ENCODE data around the gene HERC6.
"Not testable (repeated sequence)": the region's sequence is repeated elsewhere in the genome, so short reads cannot be mapped to it uniquely, and the experiment has no call there.

The HERC6 gene

DNA sequence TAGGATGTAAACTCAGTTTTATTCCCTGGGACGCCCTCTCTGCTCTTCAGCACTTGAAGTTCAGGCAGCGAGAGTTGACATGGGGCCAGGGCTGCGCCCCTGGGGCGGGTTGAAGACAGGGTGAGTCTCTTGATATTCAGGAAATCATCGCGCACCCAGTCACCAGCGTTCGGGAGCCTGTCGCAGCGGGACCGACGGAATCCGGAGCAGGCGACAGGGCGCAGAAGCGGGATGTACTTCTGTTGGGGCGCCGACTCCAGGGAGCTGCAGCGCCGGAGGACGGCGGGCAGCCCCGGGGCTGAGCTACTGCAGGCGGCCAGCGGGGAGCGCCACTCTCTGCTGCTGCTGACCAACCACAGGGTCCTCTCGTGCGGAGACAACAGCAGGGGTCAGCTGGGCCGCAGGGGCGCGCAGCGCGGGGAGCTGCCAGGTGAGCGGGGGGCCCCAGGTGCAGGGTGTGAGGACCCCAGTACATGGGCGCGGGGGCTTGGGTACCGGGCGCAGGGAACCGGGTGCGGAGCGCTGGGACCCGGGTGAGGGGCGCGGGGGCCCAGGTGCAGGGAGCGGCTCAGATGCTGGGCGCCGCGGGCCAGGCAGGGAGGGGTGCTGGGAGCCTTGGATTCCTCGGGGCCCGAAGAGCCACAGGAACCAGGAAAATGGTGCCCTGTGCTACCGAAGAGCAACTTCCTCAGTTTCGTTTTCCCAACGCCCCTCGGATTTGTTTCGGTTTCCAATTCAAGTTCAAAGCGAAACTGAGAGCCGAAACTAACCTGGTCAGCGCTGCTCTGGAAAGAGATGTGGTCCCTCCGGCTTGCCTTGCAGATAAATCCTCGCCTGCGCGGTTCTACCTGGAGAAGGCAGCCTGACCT is at the start of gene HERC6:
Gene HERC6, plus strand, starts transcription at position 162 of the 869 bp plus-strand sequence. Its CDS starts 70 bp downstream, at position 232.
- DNase-seq: peak in 55 of 56 donors; percentile 11 to 76 (median 59)

GRCh38 chr4:88333741-88334405 is 44.8 kb upstream of the HERC6 start:
- DNase-seq: no peak

DNA sequence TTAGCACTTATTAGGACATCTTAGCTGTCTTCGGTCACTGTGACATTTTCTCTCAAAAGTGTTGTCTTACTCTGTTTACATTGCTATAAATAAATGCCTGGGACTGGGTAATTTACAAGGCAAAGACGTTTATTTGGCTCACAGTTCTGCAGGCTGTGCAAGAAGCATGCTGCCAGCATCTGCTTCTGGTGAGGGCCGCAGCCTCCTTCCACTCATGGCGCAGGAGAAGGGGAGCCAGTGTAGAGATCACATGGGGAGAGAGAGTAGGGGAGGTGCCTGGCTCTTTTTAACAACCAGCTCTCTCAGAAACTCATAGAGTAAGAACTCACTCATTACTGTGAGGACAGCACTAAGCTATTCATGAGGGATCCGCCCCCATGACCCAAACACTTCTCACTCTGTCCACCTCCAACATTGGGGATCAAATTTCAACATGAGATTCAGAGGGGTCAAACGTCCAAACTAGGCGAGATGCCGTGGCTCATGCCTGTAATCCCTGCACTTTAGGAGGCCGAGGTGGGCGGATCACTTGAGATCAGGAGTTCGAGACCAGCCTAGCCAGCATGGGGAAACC is 43.5 kb upstream of the HERC6 start:
- no peak for DNase-seq

DNA sequence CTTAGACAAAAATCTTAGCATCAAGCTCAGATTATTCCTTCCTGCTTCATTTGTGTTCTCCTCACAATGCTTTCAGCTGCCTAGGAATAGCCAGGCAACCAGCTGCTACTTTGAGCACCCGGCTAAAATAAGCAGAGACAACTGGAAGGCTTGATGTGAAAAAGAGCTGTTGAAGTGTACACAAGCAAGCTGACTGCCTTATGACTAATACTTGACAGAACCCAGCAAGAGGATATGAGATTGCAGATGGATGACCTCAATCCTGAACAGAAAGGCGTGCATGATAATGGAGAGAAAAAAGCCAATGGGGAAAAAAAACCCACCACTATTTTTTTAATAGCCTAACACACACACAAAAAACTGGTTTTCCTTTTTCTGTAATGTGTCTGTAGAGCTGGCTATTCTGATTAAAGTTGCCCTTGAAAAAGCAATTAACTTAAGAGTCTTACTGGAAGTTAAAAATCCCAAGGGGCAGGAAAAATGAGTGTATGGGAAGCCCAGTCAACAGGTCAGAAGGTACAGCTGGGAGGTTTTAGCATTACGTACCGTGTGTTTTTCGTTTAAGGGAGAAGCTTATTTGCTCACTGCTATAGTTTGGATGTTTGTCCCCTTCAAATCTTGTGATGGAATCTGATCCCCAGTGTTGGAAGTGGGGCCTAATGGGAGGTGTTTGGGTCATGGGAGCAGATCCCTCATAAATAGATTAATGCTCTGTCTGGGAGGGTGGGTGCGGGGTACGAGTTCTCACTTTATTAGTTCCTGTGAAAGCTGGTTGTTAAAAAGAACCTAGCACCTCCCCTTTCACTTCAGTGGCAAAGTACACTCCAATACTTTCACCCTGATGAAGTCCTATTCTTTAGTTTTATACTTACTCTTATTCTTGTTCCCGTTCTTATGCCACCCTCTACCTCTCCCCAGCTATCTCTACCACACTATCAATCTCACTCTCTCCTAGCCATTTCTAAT is 37.1 kb upstream of the HERC6 start:
- DNase-seq: peak in 1 of 56 donors; percentile 0

DNA sequence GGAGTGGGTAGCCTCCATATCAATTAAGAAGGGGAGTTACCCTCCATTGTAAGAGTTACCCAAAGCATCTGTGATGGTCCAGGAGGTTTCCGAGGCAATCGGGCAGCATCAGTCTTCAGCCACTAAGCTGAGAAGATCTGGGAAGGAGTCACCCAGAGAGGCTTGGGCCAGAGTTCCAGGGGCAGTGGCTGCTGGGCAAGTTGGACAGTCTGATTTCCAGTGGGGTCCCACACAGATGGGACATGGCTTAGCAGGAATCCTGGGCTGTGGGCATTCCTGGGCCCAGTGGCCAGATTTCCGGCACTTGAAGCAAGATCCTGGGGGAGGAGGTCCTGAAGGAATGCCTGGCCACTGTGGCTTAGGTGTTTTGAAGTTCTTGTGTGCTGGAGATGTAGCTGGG is 31.8 kb upstream of the HERC6 start:
- not testable (repeated sequence) for DNase-seq

DNA sequence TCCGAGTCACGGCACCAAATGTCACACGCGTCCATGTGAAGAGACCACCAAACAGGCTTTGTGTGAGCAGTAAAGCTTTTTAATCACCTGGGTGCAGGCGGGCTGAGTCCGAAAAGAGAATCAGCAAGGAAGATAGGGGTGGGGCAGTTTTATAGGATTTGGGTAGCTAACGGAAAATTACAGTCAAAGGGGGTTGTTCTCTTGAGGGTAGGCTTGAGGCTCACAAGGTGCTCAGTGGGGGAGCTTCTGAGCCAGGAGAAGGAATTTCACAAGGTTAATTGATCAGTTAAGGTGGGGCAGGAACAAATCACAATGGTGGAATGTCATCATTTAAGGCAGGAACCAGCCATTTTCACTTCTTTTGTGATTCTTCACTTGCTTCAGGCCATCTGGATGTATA is 29.9 kb upstream of the HERC6 start:
- DNase-seq: not testable (repeated sequence)

DNA sequence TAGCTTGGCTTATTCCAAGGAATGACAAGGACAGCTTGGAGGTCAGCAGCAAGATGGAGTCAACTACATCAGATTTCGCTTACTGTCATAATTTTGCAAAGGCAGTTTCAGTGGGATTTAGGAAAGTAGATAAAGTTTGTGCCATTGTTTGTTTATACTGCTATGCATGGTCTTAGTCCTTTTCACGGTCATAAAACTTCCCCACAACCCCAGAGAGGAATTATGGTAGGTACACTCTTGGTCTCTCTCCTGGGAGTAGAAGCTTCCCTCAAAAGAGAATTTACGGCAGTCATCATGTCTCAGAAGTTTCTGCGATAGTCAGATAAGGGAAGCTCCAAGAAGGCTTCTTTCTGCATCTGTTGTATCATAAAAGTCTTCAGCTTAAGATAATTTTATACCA is 27.9 kb upstream of the HERC6 start:
- no peak for DNase-seq

DNA sequence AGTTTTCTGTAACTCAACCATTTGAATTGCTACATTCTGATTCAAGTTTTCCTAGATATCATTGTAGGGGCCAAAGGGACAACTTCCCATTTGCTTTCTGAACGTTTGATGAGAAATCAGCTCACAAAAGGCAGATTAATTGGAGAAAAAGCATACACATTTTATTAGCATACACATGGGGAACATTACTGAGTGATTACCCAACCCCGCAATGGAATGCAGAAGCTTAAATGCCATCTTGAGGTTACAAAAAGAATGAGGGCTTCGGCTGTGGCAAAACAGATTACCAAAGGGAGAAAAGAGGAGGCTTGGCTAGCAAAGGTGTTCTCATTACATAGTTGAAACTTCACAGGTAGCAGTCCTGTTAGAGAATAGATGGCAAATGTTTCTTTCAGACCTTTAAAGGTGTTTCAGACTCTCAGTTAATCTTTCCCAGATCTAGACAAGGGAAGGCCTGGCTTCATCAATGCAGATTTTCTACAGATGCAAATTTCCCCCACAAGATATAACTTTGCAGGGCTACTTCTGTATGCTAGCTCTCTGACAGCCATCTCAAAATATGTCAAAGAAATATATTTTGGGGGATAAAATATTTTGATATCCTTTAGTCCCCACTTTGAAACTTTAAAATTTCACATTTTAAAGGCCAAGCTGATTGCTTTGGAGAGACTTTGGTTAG is 26.5 kb upstream of the HERC6 start:
- DNase-seq: no peak

DNA sequence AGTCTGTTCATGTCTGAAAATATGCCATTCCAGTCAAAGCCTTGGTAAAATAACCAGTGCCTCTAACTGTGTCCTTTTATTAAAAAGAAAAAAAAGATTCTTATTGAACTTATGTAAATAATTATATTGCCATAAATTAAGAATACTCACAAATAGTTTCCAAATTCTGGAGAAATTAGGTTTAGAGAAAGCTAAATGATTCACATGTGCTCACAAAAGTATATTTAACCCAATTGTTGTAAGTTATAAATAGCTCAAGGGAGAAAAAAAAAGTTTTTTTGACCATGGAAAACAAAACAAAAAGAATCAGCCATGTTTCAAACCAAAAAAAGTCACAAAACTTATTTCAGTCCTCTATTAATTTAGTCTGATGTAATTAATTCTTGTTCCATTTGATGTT is 25.3 kb upstream of the HERC6 start:
- DNase-seq: no peak

DNA sequence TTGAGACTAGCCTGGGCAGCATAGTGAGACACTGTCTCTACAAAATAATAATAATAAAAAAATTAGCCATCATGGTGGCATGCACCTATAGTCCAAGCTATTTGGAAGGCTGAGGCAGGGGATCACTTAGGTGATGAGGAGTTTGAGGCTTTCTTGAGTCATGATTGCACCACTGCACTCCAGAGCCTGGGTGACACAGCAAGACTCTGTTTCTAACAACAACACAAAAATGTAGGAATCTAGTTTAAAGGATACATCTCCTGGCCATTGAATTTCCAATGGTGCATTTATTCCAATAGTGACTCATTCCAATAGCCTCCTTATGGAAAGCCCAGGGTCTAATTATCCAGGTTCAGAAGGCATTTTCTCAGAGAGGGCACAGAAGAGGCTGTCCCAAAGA is 21.9 kb upstream of the HERC6 start:
- no peak for DNase-seq

DNA sequence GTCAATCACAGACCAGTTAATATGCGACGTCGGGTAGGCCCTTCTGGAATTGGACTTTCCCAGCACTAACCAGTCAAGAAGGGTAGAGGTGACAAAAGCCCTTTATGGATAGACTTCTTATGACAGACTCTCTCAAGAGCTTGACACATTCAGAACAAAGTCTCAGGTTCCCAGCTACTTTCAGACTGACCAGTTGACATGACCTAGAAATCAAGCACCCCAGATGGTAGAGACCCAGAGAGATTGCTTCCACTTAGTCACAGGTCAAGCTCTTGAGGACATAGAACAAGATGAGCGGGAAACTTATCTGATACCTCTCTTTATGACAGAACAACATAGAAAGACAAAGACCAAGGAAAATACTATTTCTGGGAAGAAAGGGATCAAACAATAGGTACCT is 21.4 kb upstream of the HERC6 start:
- no peak for DNase-seq

GRCh38 chr4:88359558-88359957 is 19.1 kb upstream of the HERC6 start:
- no peak for DNase-seq

DNA sequence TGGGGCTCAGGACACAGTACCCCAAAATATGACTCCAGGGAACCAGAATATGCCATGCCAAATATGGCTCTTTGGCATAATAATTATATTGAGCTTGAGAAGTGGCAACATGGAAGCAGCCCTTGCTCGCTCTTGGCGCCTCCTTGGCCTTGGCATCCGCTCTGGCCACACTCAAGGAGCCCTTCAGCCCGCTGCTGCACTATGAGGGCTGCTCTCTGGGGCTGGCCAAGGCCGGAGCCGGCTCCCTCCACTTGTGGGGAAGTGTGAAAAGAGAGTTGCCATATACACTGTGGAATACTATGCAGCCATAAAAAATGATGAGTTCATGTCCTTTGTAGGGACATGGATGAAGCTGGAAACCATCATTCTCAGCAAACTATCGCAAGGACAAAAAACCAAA is 18.4 kb upstream of the HERC6 start:
- DNase-seq: no peak

DNA sequence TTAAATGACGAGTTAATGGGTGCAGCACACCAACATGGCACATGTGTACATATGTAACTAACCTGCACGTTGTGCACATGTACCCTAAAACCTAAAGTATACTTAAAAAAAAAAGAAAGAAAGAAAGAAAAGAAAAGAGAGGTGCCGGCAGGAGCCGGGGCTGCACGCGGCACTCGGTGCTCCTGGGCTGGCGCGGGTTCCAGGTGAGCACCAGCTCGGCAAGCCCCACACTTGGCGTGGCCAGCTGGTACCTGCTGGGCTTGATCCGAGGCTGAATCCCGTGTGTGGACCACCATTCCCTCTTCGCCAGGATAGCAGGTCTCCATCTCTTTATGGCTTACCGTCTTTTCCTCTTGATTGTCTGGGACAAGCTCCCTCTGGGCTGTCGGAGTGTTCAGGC is 17.9 kb upstream of the HERC6 start:
- DNase-seq: no peak

GRCh38 chr4:88361217-88361773 is 17.4 kb upstream of the HERC6 start:
- not testable (repeated sequence) for DNase-seq

DNA sequence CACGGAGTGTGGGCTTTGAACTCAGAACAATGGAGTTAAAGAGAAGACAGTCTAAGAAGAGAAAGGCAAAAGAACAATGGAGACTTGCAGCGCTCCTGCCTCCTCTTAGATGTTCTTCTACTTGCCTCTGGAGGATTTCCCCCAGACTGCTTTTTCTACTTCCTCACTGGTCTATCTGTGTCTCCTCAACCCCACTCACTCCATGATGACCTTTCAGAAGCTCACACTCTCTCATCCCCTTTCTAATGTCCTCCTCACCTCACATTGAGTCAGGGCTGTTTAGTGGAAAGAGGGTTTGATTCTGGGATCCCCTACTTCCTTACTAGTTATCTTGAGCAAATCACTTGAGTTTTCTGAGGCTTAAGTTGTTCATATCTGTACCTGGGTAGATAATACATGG is 12.2 kb upstream of the HERC6 start:
- no peak for DNase-seq

DNA sequence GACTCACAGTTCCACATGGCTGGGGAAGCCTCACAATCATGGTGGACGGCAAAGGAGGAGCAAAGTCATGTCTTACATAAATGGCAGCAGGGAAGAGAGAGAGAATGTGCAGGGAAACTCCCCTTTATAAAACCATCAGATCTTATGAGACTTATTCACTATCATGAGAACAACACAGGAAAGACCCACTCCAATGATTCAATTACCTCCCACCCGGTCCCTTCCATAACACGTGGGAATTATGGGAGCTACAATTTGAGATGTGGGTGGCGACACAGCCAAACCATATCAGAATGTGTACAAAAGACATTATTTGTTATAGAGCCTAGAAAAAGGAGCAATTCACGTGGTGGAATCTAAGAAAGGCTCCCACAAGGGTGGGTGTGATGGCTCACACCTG is 10.8 kb upstream of the HERC6 start:
- no peak for DNase-seq

DNA sequence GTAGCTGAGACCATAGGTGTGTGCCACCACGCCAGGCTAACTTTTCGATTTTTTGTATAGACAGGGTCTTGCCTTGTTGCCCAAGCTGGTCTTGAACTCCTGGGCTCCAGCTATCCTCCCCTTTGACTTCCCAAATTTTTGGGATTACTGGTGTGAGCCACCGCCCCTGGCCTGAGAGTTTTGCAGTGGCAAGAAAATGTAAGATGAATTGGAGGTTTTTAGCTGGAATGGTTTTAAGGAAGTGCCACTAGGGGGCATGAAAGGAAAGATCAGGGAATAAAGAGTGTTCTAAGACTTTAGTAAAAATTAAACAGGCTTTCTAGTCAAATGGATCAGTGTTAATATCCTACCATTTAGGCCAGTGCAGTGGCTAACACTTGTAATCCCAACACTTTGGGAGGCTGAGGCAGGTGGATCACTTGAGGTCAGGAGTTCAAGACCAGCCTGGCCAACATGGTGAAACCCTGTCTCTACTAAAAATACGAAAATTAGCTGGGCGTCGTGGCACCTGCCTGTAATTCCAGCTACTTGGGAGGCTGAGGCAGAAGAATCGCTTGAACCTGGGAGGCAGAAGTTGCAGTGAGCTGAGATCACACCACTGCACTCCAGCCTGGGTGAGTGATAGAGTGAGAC is 9.4 kb upstream of the HERC6 start:
- peak in 9 of 56 donors; percentile 1 to 7 (median 3) for DNase-seq

GRCh38 chr4:88381123-88381522 is 2.5 kb downstream of the HERC6 start:
- no peak for DNase-seq

- no peak for DNase-seq
Observed at GRCh38 chr4:88382621-88383020, 4.0 kb downstream of the HERC6 start.

Measured in nucleus accumbens (tissue), 56 donors.